K562 (cell line): Measurements from ENCODE around the gene NRF1. TPM values are rescaled to one million over a fixed set of nuclear protein-coding genes. Genes with fewer than 3 reads are reported as not detected.

ENCODE experiments used
- ATAC-seq: fragments of 200-7000 bp; cut with Tn5 transposase; 3 replicates; pipeline ENCODE4 v1.9.1; 2020; ENCODE audit warnings: moderate library complexity
- BruUV-seq: library from RNA; stranded (reverse); fragments of 400-500 nt; replicated peaks from 2 replicates; lab custom pipeline; 2021; lab: Mats Ljungman, UMichigan
- CTCF ChIA-PET: fragments of 300-600 bp; formaldehyde crosslinking; extraction: SDS; loops from one replicate; lab custom pipeline; 2021; ENCODE audit warnings: low intra/inter-chr PET ratio; lab: Yijun Ruan, JAX
- POLR2A ChIA-PET: fragments of 300-600, 350-650 bp; sonication (Branson Sonifier 250); formaldehyde crosslinking; extraction: SDS; loops from one replicate; lab custom pipeline; 2021; ENCODE audit warnings: antibody characterized with exemption, inconsistent platforms; lab: Yijun Ruan, JAX
- DNase-seq, 4 experiments: peaks; one replicate each; pipeline versions ENCODE4 v3.0.0 to v3.0.0-alpha.2; 2011 to 2018; ENCODE audit warnings: low spot score in 3 of 4, mixed read lengths in 3 of 4; ENCODE audit errors: extremely low read depth in 1 of 4
- FAIRE-seq: peaks from 2 replicates; lab custom pipeline; 2011; peaks lifted over from hg19 to GRCh38; lab: Jason Lieb, UNC
- H2AFZ ChIP-seq: 2 replicates; pipeline ENCODE4 v1.6.0; 2011; ENCODE audit warnings: low read depth, low read length, control low read depth, inconsistent platforms
- H3K27ac ChIP-seq: fragments of 200-600 bp; 3 replicates; pipeline ENCODE4 v1.8.0; 2011; ENCODE audit warnings: low read depth, mild to moderate bottlenecking, control low read depth, inconsistent platforms, low read length, moderate library complexity, mixed read lengths; ENCODE audit errors: extremely low read depth
- H3K27me3 ChIP-seq, 2 experiments: fragments of 300-600 bp in 1 of 2; 2 replicates in 1 of 2; 3 replicates in 1 of 2; pipeline versions ENCODE4 v1.6.0 to v1.8.0; 2011; ENCODE audit warnings: inconsistent platforms in 2 of 2, low read length in 2 of 2, mild to moderate bottlenecking in 1 of 2, mixed read lengths in 1 of 2, moderate library complexity in 1 of 2; ENCODE audit not compliant: control insufficient read depth in 2 of 2, insufficient read depth in 2 of 2
- H3K36me3 ChIP-seq: fragments of 300-600 bp; 3 replicates; pipeline ENCODE4 v1.8.0; 2011; ENCODE audit warnings: mild to moderate bottlenecking, low read length, inconsistent platforms; ENCODE audit not compliant: control insufficient read depth, insufficient read depth
- H3K4me1 ChIP-seq, 2 experiments: fragments of 200-600 bp in 1 of 2; replicated peaks in 1 of 2; 2 replicates in 1 of 2; 3 replicates in 1 of 2; pipeline versions ENCODE4 v1.5.1 to v1.8.0; 2011; ENCODE audit warnings: inconsistent platforms in 2 of 2, low read length in 2 of 2, mild to moderate bottlenecking in 1 of 2, mixed read lengths in 1 of 2, moderate library complexity in 1 of 2; ENCODE audit not compliant: control insufficient read depth in 2 of 2, insufficient read depth in 2 of 2
- H3K4me2 ChIP-seq: 2 replicates; pipeline ENCODE4 v1.6.1; 2011; ENCODE audit warnings: low read length, control low read depth, inconsistent platforms, mixed read lengths; ENCODE audit not compliant: insufficient read depth
- H3K4me3 ChIP-seq: fragments of 200-600 bp; sonication (generic), shearing (Covaris generic); 2 replicates; pipeline ENCODE4 v1.5.1; 2016; ENCODE audit warnings: control low read depth, inconsistent platforms
- H3K79me2 ChIP-seq: fragments of 200-600 bp; 3 replicates; pipeline ENCODE4 v1.8.0; 2011; ENCODE audit warnings: low read length, inconsistent platforms; ENCODE audit not compliant: control insufficient read depth, insufficient read depth
- H3K9ac ChIP-seq, 2 experiments: 2 replicates each; pipeline versions ENCODE4 v1.6.0 to v1.6.1; 2011; ENCODE audit warnings: low read depth in 2 of 2, low read length in 2 of 2, control low read depth in 1 of 2, inconsistent platforms in 1 of 2, mild to moderate bottlenecking in 1 of 2, mixed read lengths in 1 of 2; ENCODE audit not compliant: insufficient read depth in 1 of 2
- H3K9me1 ChIP-seq: one replicate; pipeline ENCODE4 v1.6.0; 2011; ENCODE audit warnings: inconsistent platforms, mild to moderate bottlenecking, low read length, moderate library complexity; ENCODE audit not compliant: control insufficient read depth, insufficient read depth
- H3K9me3 ChIP-seq: replicated peaks from 2 replicates; pipeline ENCODE4 v1.5.1; 2011; ENCODE audit warnings: low read depth, low read length, inconsistent platforms; ENCODE audit not compliant: control insufficient read depth, insufficient read depth
- H4K20me1 ChIP-seq: replicated peaks from 2 replicates; pipeline ENCODE4 v1.6.1; 2011; ENCODE audit warnings: low read length, inconsistent platforms, mixed read lengths; ENCODE audit not compliant: control insufficient read depth, insufficient read depth
- ELK1 ChIP-seq: sonication (generic); formaldehyde crosslinking; IDR thresholded peaks from 2 replicates; pipeline ENCODE4 v1.8.1; 2022; ENCODE audit warnings: missing genetic modification reagents
- NONO ChIP-seq, 2 experiments: fragments of 200-400 bp in 1 of 2; fragments of 450-650 bp in 1 of 2; formaldehyde crosslinking in 1 of 2; IDR thresholded peaks; 2 replicates each; pipeline ENCODE4 v1.6.1; 2017; ENCODE audit warnings: low read depth in 2 of 2, mild to moderate bottlenecking in 2 of 2, moderate library complexity in 2 of 2, low read length in 1 of 2
- ZFX ChIP-seq: sonication (generic); formaldehyde crosslinking; IDR thresholded peaks from 2 replicates; pipeline ENCODE4 v1.8.0; 2022; ENCODE audit warnings: mild to moderate bottlenecking, missing genetic modification reagents, moderate library complexity
- ZNF280A ChIP-seq: fragments of 450-650 bp; IDR thresholded peaks from 2 replicates; pipeline ENCODE4 v1.6.1; 2018; ENCODE audit warnings: mild to moderate bottlenecking, low read depth; ENCODE audit not compliant: partially characterized antibody
- ZNF592 ChIP-seq: fragments of 450-650 bp; IDR thresholded peaks from 2 replicates; pipeline ENCODE4 v1.6.1; 2017; ENCODE audit warnings: antibody characterized with exemption, mild to moderate bottlenecking
- ZNF668 ChIP-seq: fragments of 250-450 bp; sonication (Bioruptor Pico); IDR thresholded peaks from 2 replicates; pipeline ENCODE4 v1.8.0; 2022; ENCODE audit warnings: mild to moderate bottlenecking, inconsistent platforms
- ZNF707 ChIP-seq: fragments of 250-450 bp; sonication (Bioruptor Pico); conservative IDR thresholded peaks from 2 replicates; pipeline ENCODE4 v1.8.0; 2022; ENCODE audit warnings: inconsistent platforms, mild to moderate bottlenecking, moderate library complexity
- WGBS: fragments of 100-300 bp; shearing (Covaris generic); methylation state at CpG from one replicate; pipeline ENCODE4 v1.1.6; 2016; ENCODE audit warnings: low coverage, mixed read lengths; ENCODE audit not compliant: insufficient coverage; ENCODE audit errors: missing lambda C conversion rate; 5-methylcytosine and 5-hydroxymethylcytosine counted together
- in situ Hi-C: fragments of 300-500 bp; cut with MboI; formaldehyde crosslinking; loops from 4 replicates; pipeline ENCODE4 v1.15.0; 2018; ENCODE audit warnings: inconsistent platforms, mixed read lengths
- intact Hi-C: fragments of 100-400 bp; cut with micrococcal nuclease; formaldehyde crosslinking; loops from 2 replicates; pipeline ENCODE4 v1.14.2; 2022
- polyA plus RNA-seq, 8 experiments: library from polyadenylated mRNA; depleted of rRNA in 4 of 8; stranded (reverse) in 5 of 8; unstranded in 3 of 8; fragments of >200 nt; fragmentation: Nextera tagmentation in 2 of 8; fragmentation: Illumina TruSeq in 1 of 8; extraction: Ambion mirVana in 2 of 8; extraction: Trizol in 1 of 8; gene quantifications; 2 replicates each; pipeline versions ENCODE4 v1.2.1 to v1.2.3, GENCODE V29; 2011 to 2014; ENCODE audit warnings: inconsistent platforms in 1 of 8, missing spikeins in 1 of 8
- total RNA-seq, 7 experiments: library from RNA; depleted of rRNA in 6 of 7; stranded (reverse); fragments of >200 nt in 6 of 7; fragmentation: Illumina TruSeq in 2 of 7; extraction: Trizol in 2 of 7; gene quantifications; 2 replicates each; pipeline versions ENCODE4 v1.2.1 to v1.2.3, GENCODE V29; 2011 to 2021; ENCODE audit warnings: low replicate concordance in 1 of 7
- TF ChIP-seq, protein P1 (sequence below), 2 experiments: fragments of 450-650 bp in 1 of 2; sonication (generic) in 1 of 2; formaldehyde crosslinking in 1 of 2; IDR thresholded peaks in 1 of 2; conservative IDR thresholded peaks in 1 of 2; 2 replicates each; pipeline versions ENCODE4 v1.6.1 to v1.8.1; 2016 to 2023; ENCODE audit warnings: mild to moderate bottlenecking in 2 of 2, moderate library complexity in 2 of 2, inconsistent platforms in 1 of 2, missing genetic modification reagents in 1 of 2
- TF ChIP-seq, protein P2 (sequence below): fragments of 250-450 bp; sonication (Bioruptor Pico); IDR thresholded peaks from 2 replicates; pipeline ENCODE4 v1.6.1; 2021; ENCODE audit warnings: mild to moderate bottlenecking

The NRF1 gene
- total and polyA plus RNA-seq, 9 of the 15 experiments (the other 6 are each of a cell fraction or from before 2014, with no cell fraction given), result 8.6 to 28.8 (median 20.3) TPM

DNA sequence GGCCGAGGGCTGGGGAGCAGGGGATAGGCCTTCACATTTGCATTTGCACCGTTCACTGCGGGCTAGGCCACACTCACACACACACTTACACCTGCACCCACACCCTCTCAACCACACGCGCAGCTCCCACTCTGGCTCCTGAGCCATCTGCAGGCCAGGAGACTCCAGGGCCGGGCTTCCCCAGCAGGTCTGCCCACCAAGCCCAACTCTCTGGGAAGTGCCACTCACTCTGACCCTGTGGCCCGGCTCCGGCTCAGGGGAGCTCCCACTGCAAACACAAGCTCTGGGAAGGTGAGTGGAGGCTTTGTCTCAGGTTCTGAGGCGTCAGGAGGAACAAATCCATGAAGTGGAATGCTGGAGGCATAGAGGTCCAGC lies 157.9 kb downstream of the NRF1 start:
- Histone ChIP-seq H3K79me2 (peaks cover 14% of the 10 kb centered on the region), H3K4me3 (no peak overlapping the region), H3K27ac (peak overlapping the region; percentile 81), H2AFZ (peak overlapping the region; percentile 96), H3K27me3 (no peaks in the 10 kb centered on the region), H3K4me1 (peaks cover 44 to 87% of the 10 kb centered on the region in 2 experiments), H4K20me1 (no peaks in the 10 kb centered on the region; the same call in 1 of the 2 replicates), H3K9ac (peak overlapping the region; percentile 79 to 83), H3K9me1 (no peaks in the 10 kb centered on the region), H3K36me3 (peaks cover 12% of the 10 kb centered on the region; the same call in 2 of the 3 replicates), H3K4me2 (peak overlapping the region; percentile 95), H3K9me3 (no peaks in the 10 kb centered on the region)
- ATAC-seq (no peak; the same call in 2 of the 3 replicates), DNase-seq (peak in 1 of 4 experiments; percentile 39), FAIRE-seq (no peak)
- in situ Hi-C loops (no loop called here), intact Hi-C loops (no loop called here)
- ChIA-PET POLR2A (interaction anchor here (0.6 to 1.6 kb wide), 8 partner anchors 9 to 1075 kb away, joined by 3 to 6 read pairs (median 4); no protein-coding TSS in a partner anchor), CTCF (no interaction called here)
- WGBS, result 18% methylated on average over 9 of the region's 9 CpGs
- BruUV-seq, result no TSS peak
- TF ChIP-seq ZNF668 (CRISPR knock-in tag), result no peak
- TF ChIP-seq ZNF707 (CRISPR knock-in tag), result no peak
- peak; percentile 32; the same call in 1 of the 2 replicates for TF ChIP-seq ZNF592
- TF ChIP-seq, protein P1, sequence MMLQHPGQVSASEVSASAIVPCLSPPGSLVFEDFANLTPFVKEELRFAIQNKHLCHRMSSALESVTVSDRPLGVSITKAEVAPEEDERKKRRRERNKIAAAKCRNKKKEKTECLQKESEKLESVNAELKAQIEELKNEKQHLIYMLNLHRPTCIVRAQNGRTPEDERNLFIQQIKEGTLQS (IDR thresholded peaks at IDR 0.05), result no peak
- TF ChIP-seq, protein P1 (CRISPR knock-in tag; conservative IDR thresholded peaks at IDR 0.05), result no peak
- peak; percentile 72 for TF ChIP-seq ZFX
- no peak for TF ChIP-seq NONO (IDR thresholded peaks at IDR 0.05; ENCODE audit: low read depth in 2 of 2, low read length in 1 of 2)
- no peak for TF ChIP-seq ELK1 (CRISPR knock-in tag)
- TF ChIP-seq, protein P2, sequence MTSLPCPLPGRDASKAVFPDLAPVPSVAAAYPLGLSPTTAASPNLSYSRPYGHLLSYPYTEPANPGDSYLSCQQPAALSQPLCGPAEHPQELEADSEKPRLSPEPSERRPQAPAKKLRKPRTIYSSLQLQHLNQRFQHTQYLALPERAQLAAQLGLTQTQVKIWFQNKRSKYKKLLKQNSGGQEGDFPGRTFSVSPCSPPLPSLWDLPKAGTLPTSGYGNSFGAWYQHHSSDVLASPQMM (CRISPR knock-in tag), result no peak
- TF ChIP-seq ZNF280A, result no peak
